Mesenchymal stem cell (in vitro differentiated cells and primary cell): ENCODE data around the gene ST6GALNAC4. TPM values are rescaled to one million over a fixed set of nuclear protein-coding genes. Genes with fewer than 3 reads are reported as not detected.

Experiments
- DNase-seq: peaks from one replicate; pipeline ENCODE4 v3.0.0-alpha.2; 2013
- H2AFZ ChIP-seq: one replicate; pipeline ENCODE4 v1.6.1; 2013; ENCODE audit warnings: low read depth, mild to moderate bottlenecking, control low read depth, inconsistent platforms, low read length, moderate library complexity
- H2AK5ac ChIP-seq: 2 replicates; pipeline ENCODE4 v1.6.1; 2013; ENCODE audit warnings: low read length, moderate library complexity, mild to moderate bottlenecking, inconsistent platforms; ENCODE audit not compliant: severe bottlenecking
- H2BK120ac ChIP-seq: one replicate; pipeline ENCODE4 v1.6.1; 2013; ENCODE audit warnings: low read depth, mild to moderate bottlenecking, inconsistent platforms, low read length, moderate library complexity
- H2BK12ac ChIP-seq, 2 experiments: one replicate each; pipeline ENCODE4 v1.6.1; 2013; ENCODE audit warnings: inconsistent platforms in 2 of 2, low read length in 2 of 2, mild to moderate bottlenecking in 2 of 2, moderate library complexity in 2 of 2, control low read depth in 1 of 2
- H2BK15ac ChIP-seq: one replicate; pipeline ENCODE4 v1.6.1; 2013; ENCODE audit warnings: mild to moderate bottlenecking, low read depth, inconsistent platforms; ENCODE audit not compliant: poor library complexity, severe bottlenecking
- H2BK5ac ChIP-seq: 2 replicates; pipeline ENCODE4 v1.6.1; 2013; ENCODE audit warnings: low read depth, mild to moderate bottlenecking, low read length, control low read depth, inconsistent platforms; ENCODE audit not compliant: poor library complexity, severe bottlenecking
- H3K14ac ChIP-seq, 2 experiments: one replicate each; pipeline ENCODE4 v1.6.1; 2013; ENCODE audit warnings: inconsistent platforms in 2 of 2, low read length in 2 of 2, control low read depth in 1 of 2, mild to moderate bottlenecking in 1 of 2, moderate library complexity in 1 of 2
- H3K18ac ChIP-seq, 2 experiments: one replicate each; pipeline ENCODE4 v1.6.1; 2013; ENCODE audit warnings: inconsistent platforms in 2 of 2, low read length in 2 of 2, control low read depth in 1 of 2, low read depth in 1 of 2, mild to moderate bottlenecking in 1 of 2
- H3K23ac ChIP-seq, 2 experiments: one replicate each; pipeline ENCODE4 v1.6.1; 2013; ENCODE audit warnings: inconsistent platforms in 2 of 2, low read length in 2 of 2, mild to moderate bottlenecking in 2 of 2, moderate library complexity in 2 of 2, control low read depth in 1 of 2
- H3K27ac ChIP-seq: 2 replicates; pipeline ENCODE4 v1.5.1; 2013; ENCODE audit warnings: mild to moderate bottlenecking, moderate library complexity, low read length, control low read depth, inconsistent platforms; ENCODE audit not compliant: poor library complexity, severe bottlenecking
- H3K27me3 ChIP-seq, 2 experiments: 2 replicates each; pipeline versions ENCODE4 v1.6.1 to v1.7.0; 2013; ENCODE audit warnings: low read length in 2 of 2, mild to moderate bottlenecking in 2 of 2, moderate library complexity in 2 of 2, control low read depth in 1 of 2, inconsistent platforms in 1 of 2; ENCODE audit not compliant: control insufficient read depth in 1 of 2, insufficient read depth in 1 of 2
- H3K36me3 ChIP-seq, 2 experiments: 2 replicates each; pipeline versions ENCODE4 v1.6.1 to v1.7.0; 2013; ENCODE audit warnings: low read length in 2 of 2, control low read depth in 1 of 2, inconsistent platforms in 1 of 2, low read depth in 1 of 2, mild to moderate bottlenecking in 1 of 2; ENCODE audit not compliant: insufficient read depth in 2 of 2, control insufficient read depth in 1 of 2
- H3K4ac ChIP-seq, 2 experiments: one replicate each; pipeline ENCODE4 v1.6.1; 2013; ENCODE audit warnings: inconsistent platforms in 2 of 2, low read length in 2 of 2, mild to moderate bottlenecking in 2 of 2, moderate library complexity in 2 of 2, control low read depth in 1 of 2, low read depth in 1 of 2
- H3K4me1 ChIP-seq: 2 replicates; pipeline ENCODE4 v1.6.1; 2013; ENCODE audit warnings: low read depth, low read length, control low read depth; ENCODE audit not compliant: control insufficient read depth, insufficient read depth
- H3K4me2 ChIP-seq: 2 replicates; pipeline ENCODE4 v1.6.1; 2013; ENCODE audit warnings: low read length, mild to moderate bottlenecking, inconsistent platforms; ENCODE audit not compliant: poor library complexity, severe bottlenecking
- H3K4me3 ChIP-seq, 2 experiments: 2 replicates each; pipeline versions ENCODE4 v1.5.1 to v1.7.0; 2013; ENCODE audit warnings: low read length in 2 of 2, mild to moderate bottlenecking in 2 of 2, control low read depth in 1 of 2, low read depth in 1 of 2; ENCODE audit not compliant: insufficient read depth in 1 of 2
- H3K79me1 ChIP-seq: replicated peaks from 2 replicates; pipeline ENCODE4 v1.6.1; 2013; ENCODE audit warnings: mild to moderate bottlenecking, control low read depth, low read length, inconsistent platforms; ENCODE audit not compliant: poor library complexity, severe bottlenecking
- H3K9ac ChIP-seq: 2 replicates; pipeline ENCODE4 v1.7.0; 2013; ENCODE audit warnings: mild to moderate bottlenecking, low read length, moderate library complexity
- H3K9me3 ChIP-seq: 2 replicates; pipeline ENCODE4 v1.7.0; 2013; ENCODE audit warnings: mild to moderate bottlenecking, low read length; ENCODE audit not compliant: control insufficient read depth
- H4K8ac ChIP-seq: one replicate; pipeline ENCODE4 v1.6.1; 2013; ENCODE audit warnings: inconsistent platforms, mild to moderate bottlenecking, low read length, moderate library complexity
- H4K91ac ChIP-seq: one replicate; pipeline ENCODE4 v1.6.1; 2013; ENCODE audit warnings: mild to moderate bottlenecking, low read length, inconsistent platforms
- WGBS: methylation state at CpG from one replicate; pipeline ENCODE4 v1.1.7; 2013; ENCODE audit warnings: mixed read lengths; 5-methylcytosine and 5-hydroxymethylcytosine counted together
- polyA plus RNA-seq, 2 experiments: library from polyadenylated mRNA; stranded (reverse); fragments of 200-250 nt; gene quantifications; one replicate each; pipeline ENCODE4 v1.2.3, GENCODE V29; 2013

ST6GALNAC4 gene, protein sequence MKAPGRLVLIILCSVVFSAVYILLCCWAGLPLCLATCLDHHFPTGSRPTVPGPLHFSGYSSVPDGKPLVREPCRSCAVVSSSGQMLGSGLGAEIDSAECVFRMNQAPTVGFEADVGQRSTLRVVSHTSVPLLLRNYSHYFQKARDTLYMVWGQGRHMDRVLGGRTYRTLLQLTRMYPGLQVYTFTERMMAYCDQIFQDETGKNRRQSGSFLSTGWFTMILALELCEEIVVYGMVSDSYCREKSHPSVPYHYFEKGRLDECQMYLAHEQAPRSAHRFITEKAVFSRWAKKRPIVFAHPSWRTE
- 32.1 TPM for polyA plus RNA-seq (2013, experiment 1 of 2)
- 29.4 TPM for polyA plus RNA-seq (2013, experiment 2 of 2)

GRCh38 chr9:127916720-127917581 is at the start of gene ST6GALNAC4:
Gene ST6GALNAC4 (minus strand): TSS chr9:127917041. CDS start chr9:127916419, 622 bp downstream.
- peak within 1 kb of the TSS; percentile 94 for H4K8ac ChIP-seq
- H3K18ac ChIP-seq = peak within 1 kb of the TSS; percentile 46 to 81
- peak within 1 kb of the TSS; percentile 65 to 94 for H3K4me3 ChIP-seq
- H2BK120ac ChIP-seq = peak within 1 kb of the TSS; percentile 54
- no peak within 1 kb of the TSS for H3K27ac ChIP-seq
- H2BK15ac ChIP-seq = peak within 1 kb of the TSS; percentile 29
- H3K36me3 ChIP-seq = peaks cover 26 to 27% of the 10 kb centered on the region in 2 experiments
- peak within 1 kb of the TSS; percentile 95 for H3K9ac ChIP-seq
- peaks cover 42% of the 10 kb centered on the region for H3K4me1 ChIP-seq
- H4K91ac ChIP-seq = peak within 1 kb of the TSS; percentile 55
- H3K27me3 ChIP-seq = no peaks in the 10 kb centered on the region
- no peak within 1 kb of the TSS for H2BK5ac ChIP-seq
- peak; percentile 88 for DNase-seq
- peaks cover 24% of the 10 kb centered on the region for H3K79me1 ChIP-seq
- peak within 1 kb of the TSS; percentile 5 to 78 for H3K4ac ChIP-seq
- peak within 1 kb of the TSS; percentile 75 to 94 for H2BK12ac ChIP-seq
- H3K9me3 ChIP-seq = no peaks in the 10 kb centered on the region
- H3K14ac ChIP-seq = peak within 1 kb of the TSS in 1 of 2 experiments; percentile 94
- WGBS = 3% methylated on average over 61 of the region's 71 CpGs
- H3K23ac ChIP-seq = peak within 1 kb of the TSS in 1 of 2 experiments; percentile 70
- peak within 1 kb of the TSS; percentile 81 for H3K4me2 ChIP-seq
- peak within 1 kb of the TSS; percentile 86 for H2AFZ ChIP-seq
- peak within 1 kb of the TSS; percentile 47 for H2AK5ac ChIP-seq

GRCh38 chr9:127965953-127966352 is 49.1 kb upstream of the ST6GALNAC4 start:
- peak overlapping the region; percentile 97 to 98 for H3K4ac ChIP-seq
- H2BK120ac ChIP-seq = peak overlapping the region; percentile 99
- peak overlapping the region; percentile 95 for H4K8ac ChIP-seq
- WGBS = 86% methylated on average over 6 of the region's 6 CpGs
- H3K9ac ChIP-seq = peak overlapping the region; percentile 81
- DNase-seq = no peak
- H3K14ac ChIP-seq = peak overlapping the region in 1 of 2 experiments; percentile 93
- H3K18ac ChIP-seq = peak overlapping the region; percentile 70 to 96
- H2BK15ac ChIP-seq = peak overlapping the region; percentile 92
- H3K27ac ChIP-seq = peak overlapping the region; percentile 65
- H2BK12ac ChIP-seq = peak overlapping the region; percentile 78 to 87
- no peak overlapping the region for H3K4me3 ChIP-seq
- no peak overlapping the region for H2BK5ac ChIP-seq
- H2AK5ac ChIP-seq = peak overlapping the region; percentile 64
- peaks cover 0 to 14% of the 10 kb centered on the region in 2 experiments for H3K36me3 ChIP-seq
- no peaks in the 10 kb centered on the region for H3K27me3 ChIP-seq
- H2AFZ ChIP-seq = peak overlapping the region; percentile 10
- H3K4me2 ChIP-seq = no peak overlapping the region
- H3K23ac ChIP-seq = peak overlapping the region in 1 of 2 experiments; percentile 84
- H3K9me3 ChIP-seq = no peaks in the 10 kb centered on the region
- H3K4me1 ChIP-seq = peaks cover 56% of the 10 kb centered on the region
- H4K91ac ChIP-seq = peak overlapping the region; percentile 99
- peaks cover 64% of the 10 kb centered on the region for H3K79me1 ChIP-seq

DNA sequence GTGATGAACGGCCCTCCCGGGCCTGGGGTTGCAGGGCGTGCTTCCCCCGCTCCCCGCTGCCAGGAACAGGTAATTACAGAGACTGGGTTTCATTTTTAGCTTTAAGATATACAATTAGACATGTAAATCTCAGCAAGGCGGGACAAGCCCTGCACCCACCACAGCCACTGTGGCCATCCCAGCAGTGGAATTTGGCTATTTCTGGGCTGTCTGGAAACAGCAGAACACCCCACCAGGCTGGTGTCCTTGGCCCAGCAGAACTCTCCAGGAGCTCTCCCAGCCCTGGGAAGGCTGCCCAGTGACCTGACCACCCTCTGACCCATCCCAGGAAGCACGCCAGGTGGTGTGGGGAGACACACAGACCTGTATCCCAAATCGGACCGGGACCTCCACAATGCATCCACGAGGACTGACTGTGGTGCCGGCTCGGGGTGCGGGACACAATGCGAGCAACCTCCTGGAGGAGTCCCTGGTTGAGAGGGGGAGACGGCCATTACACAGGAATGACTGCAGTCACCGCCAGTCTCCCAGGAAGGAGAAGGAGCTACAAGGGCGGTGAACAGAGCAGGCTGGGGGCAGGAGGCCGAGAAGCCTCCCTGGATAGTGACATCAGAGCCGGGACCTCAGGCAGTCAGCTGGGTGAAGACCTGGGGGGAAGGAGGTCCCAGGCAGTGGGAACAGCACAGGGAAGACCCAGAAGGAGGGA is 46.7 kb upstream of the ST6GALNAC4 start:
- Histone ChIP-seq H3K4me3 (no peak overlapping the region), H3K36me3 (peaks cover 0 to 17% of the 10 kb centered on the region in 2 experiments), H2BK15ac (peak overlapping the region; percentile 6), H2AFZ (no peak overlapping the region), H3K23ac (no peak overlapping the region), H3K27ac (no peak overlapping the region), H2BK5ac (no peak overlapping the region), H3K14ac (no peak overlapping the region), H3K4ac (peak overlapping the region in 1 of 2 experiments; percentile 83), H4K91ac (peak overlapping the region; percentile 94), H3K18ac (peak overlapping the region; percentile 75 to 84), H3K4me2 (no peak overlapping the region), H3K4me1 (peaks cover 53% of the 10 kb centered on the region), H3K79me1 (peaks cover 63% of the 10 kb centered on the region), H3K9me3 (no peaks in the 10 kb centered on the region), H2BK120ac (peak overlapping the region; percentile 11), H2AK5ac (peak overlapping the region; percentile 9), H2BK12ac (peak overlapping the region; percentile 33 to 69), H3K27me3 (no peaks in the 10 kb centered on the region), H4K8ac (peak overlapping the region; percentile 76), H3K9ac (peak overlapping the region; percentile 35)
- WGBS = 96% methylated on average over 14 of the region's 19 CpGs
- DNase-seq = no peak
